DOHH2 (cell line): ENCODE results near the gene HACL1.
A peak's percentile ranks its signal among the peaks of the same experiment; 100 is the strongest.

ENCODE experiments used
- H3F3A ChIP-seq: fragments of 200-600 bp; sonication (generic), shearing (Covaris generic); 2 replicates; pipeline ENCODE4 v1.6.0; 2016; ENCODE audit warnings: antibody characterized with exemption, mild to moderate bottlenecking; ENCODE audit not compliant: control insufficient read depth, insufficient read depth
- H3K27ac ChIP-seq: fragments of 200-600 bp; sonication (generic); 2 replicates; pipeline ENCODE4 v1.5.1; 2014; ENCODE audit warnings: low read depth, mild to moderate bottlenecking, low read length, moderate library complexity
- H3K27me3 ChIP-seq: fragments of 200-600 bp; sonication (generic); 2 replicates; pipeline ENCODE4 v1.6.1; 2014; ENCODE audit warnings: mild to moderate bottlenecking, low read length, mixed read lengths; ENCODE audit not compliant: control insufficient read depth
- H3K36me3 ChIP-seq: fragments of 200-600 bp; sonication (generic); 2 replicates; pipeline ENCODE4 v1.6.1; 2014; ENCODE audit warnings: mild to moderate bottlenecking, low read length, moderate library complexity, mixed read lengths; ENCODE audit not compliant: control insufficient read depth
- H3K4me1 ChIP-seq: fragments of 200-600 bp; sonication (generic); 2 replicates; pipeline ENCODE4 v1.6.1; 2014; ENCODE audit warnings: mild to moderate bottlenecking, low read length, mixed read lengths; ENCODE audit not compliant: control insufficient read depth
- H3K4me2 ChIP-seq: fragments of 200-600 bp; sonication (generic); 2 replicates; pipeline ENCODE4 v1.6.0; 2014; ENCODE audit warnings: mild to moderate bottlenecking, low read length, moderate library complexity
- H3K4me3 ChIP-seq: fragments of 200-600 bp; sonication (generic); 2 replicates; pipeline ENCODE4 v1.5.1; 2014; ENCODE audit warnings: mild to moderate bottlenecking, low read length, mixed read lengths
- H3K79me2 ChIP-seq: fragments of 200-600 bp; sonication (generic); 2 replicates; pipeline ENCODE4 v1.6.1; 2014; ENCODE audit warnings: mild to moderate bottlenecking, low read length, mixed read lengths; ENCODE audit not compliant: control insufficient read depth
- H3K9me2 ChIP-seq: fragments of 200-600 bp; sonication (generic); replicated peaks from 2 replicates; pipeline ENCODE4 v1.6.1; 2014; ENCODE audit warnings: mild to moderate bottlenecking, low read length, mixed read lengths; ENCODE audit not compliant: control insufficient read depth
- H3K9me3 ChIP-seq: fragments of 200-600 bp; sonication (generic); 2 replicates; pipeline ENCODE4 v1.6.1; 2014; ENCODE audit warnings: antibody characterized with exemption, low read length, mixed read lengths; ENCODE audit not compliant: control insufficient read depth, insufficient read depth
- H4K20me1 ChIP-seq: fragments of 200-600 bp; sonication (generic); 2 replicates; pipeline ENCODE4 v1.6.0; 2014; ENCODE audit warnings: low read depth, mild to moderate bottlenecking, antibody characterized with exemption, low read length, moderate library complexity; ENCODE audit not compliant: control insufficient read depth, insufficient read depth
- CTCF ChIP-seq: fragments of 200-600 bp; sonication (generic); IDR thresholded peaks from one replicate; pipeline ENCODE4 v1.5.1; 2014; ENCODE audit warnings: antibody characterized with exemption, mild to moderate bottlenecking, low read depth, low read length; ENCODE audit not compliant: poor library complexity, severe bottlenecking
- EZH2phosphoT487 ChIP-seq: fragments of 200-600 bp; sonication (generic); IDR thresholded peaks from 2 replicates; pipeline ENCODE4 v1.6.1; 2017; ENCODE audit warnings: borderline replicate concordance, mild to moderate bottlenecking, antibody characterized with exemption, low read length, moderate library complexity, mixed read lengths

Gene HACL1

GRCh38 chr3:15637131-15637951 lies 36.0 kb upstream of the HACL1 start:
- Histone ChIP-seq H3F3A (no peaks in the 10 kb centered on the region), H3K9me3 (no peaks in the 10 kb centered on the region), H3K4me2 (no peak overlapping the region), H4K20me1 (no peaks in the 10 kb centered on the region), H3K27me3 (no peaks in the 10 kb centered on the region), H3K36me3 (no peaks in the 10 kb centered on the region), H3K9me2 (no peaks in the 10 kb centered on the region), H3K79me2 (no peaks in the 10 kb centered on the region), H3K27ac (no peak overlapping the region), H3K4me3 (no peak overlapping the region), H3K4me1 (peaks cover 6% of the 10 kb centered on the region)
- TF ChIP-seq EZH2phosphoT487, result no peak
- no peak for TF ChIP-seq CTCF

GRCh38 chr3:15636028-15636709 lies 34.8 kb upstream of the HACL1 start:
- H3K36me3 ChIP-seq, result no peaks in the 10 kb centered on the region
- H3K9me3 ChIP-seq, result no peaks in the 10 kb centered on the region
- no peak overlapping the region for H3K27ac ChIP-seq
- H3K4me1 ChIP-seq, result peaks cover 6% of the 10 kb centered on the region
- TF ChIP-seq EZH2phosphoT487 (no peak), CTCF (no peak)
- peak overlapping the region; percentile 24; the same call in 1 of the 2 replicates for H3K4me2 ChIP-seq
- no peaks in the 10 kb centered on the region for H3K79me2 ChIP-seq
- H3K27me3 ChIP-seq, result no peaks in the 10 kb centered on the region
- no peak overlapping the region for H3K4me3 ChIP-seq
- H4K20me1 ChIP-seq, result no peaks in the 10 kb centered on the region
- no peaks in the 10 kb centered on the region for H3K9me2 ChIP-seq
- H3F3A ChIP-seq, result no peaks in the 10 kb centered on the region

- H3F3A ChIP-seq, result no peaks in the 10 kb centered on the region
- H3K9me3 ChIP-seq, result no peaks in the 10 kb centered on the region
- no peaks in the 10 kb centered on the region for H4K20me1 ChIP-seq
- H3K79me2 ChIP-seq, result no peaks in the 10 kb centered on the region
- TF ChIP-seq CTCF, result no peak
- no peak for TF ChIP-seq EZH2phosphoT487
- H3K27me3 ChIP-seq, result no peaks in the 10 kb centered on the region
- H3K27ac ChIP-seq, result no peak overlapping the region
- H3K4me3 ChIP-seq, result no peak overlapping the region
- H3K4me1 ChIP-seq, result peaks cover 12% of the 10 kb centered on the region
- H3K36me3 ChIP-seq, result no peaks in the 10 kb centered on the region
- H3K9me2 ChIP-seq, result no peaks in the 10 kb centered on the region
- H3K4me2 ChIP-seq, result no peak overlapping the region
These were observed 33.8 kb upstream of the HACL1 start for GRCh38 chr3:15635121-15635661.
